Measurements from ENCODE around the gene NEDD4L. TPM values are rescaled to one million over a fixed set of nuclear protein-coding genes. Genes with fewer than 3 reads are reported as not detected.

Gene NEDD4L
- total RNA-seq, 1 donor from 2014 or later, result 41.1 TPM

DNA sequence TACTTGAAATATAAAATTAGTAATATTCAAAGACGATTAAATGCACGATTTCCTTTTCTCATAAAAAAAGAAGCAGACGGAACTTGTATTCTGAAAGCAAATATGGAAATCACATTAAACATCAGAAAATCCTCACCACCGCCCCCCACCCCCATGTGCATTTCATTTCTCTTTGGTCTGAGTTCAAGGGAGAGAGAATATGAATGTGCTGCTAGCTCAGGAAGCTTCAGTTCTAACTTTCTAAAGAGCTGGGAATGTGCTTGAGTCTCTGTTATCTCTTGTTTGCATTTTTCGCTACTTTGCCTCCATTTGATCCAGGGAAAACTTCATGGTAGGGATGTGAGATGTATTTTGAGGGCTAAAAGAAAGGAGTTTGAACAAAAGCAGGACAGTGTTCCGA is 143.6 kb downstream of the NEDD4L start:
- Mint-ChIP-seq H3K4me3 (ENCODE audit: unreplicated experiment) (no peak overlapping the region), H3K27ac (ENCODE audit: unreplicated experiment) (peak overlapping the region; percentile 90), H3K36me3 (ENCODE audit: unreplicated experiment) (no peaks in the 10 kb centered on the region), H3K9me3 (ENCODE audit: unreplicated experiment) (no peaks in the 10 kb centered on the region), H3K27me3 (ENCODE audit: unreplicated experiment) (no peaks in the 10 kb centered on the region), H3K4me1 (ENCODE audit: unreplicated experiment) (peaks cover 27% of the 10 kb centered on the region)
- DNase-seq (ENCODE audit: extremely low spot score, unreplicated experiment), result no peak
- TF ChIP-seq, protein P1, sequence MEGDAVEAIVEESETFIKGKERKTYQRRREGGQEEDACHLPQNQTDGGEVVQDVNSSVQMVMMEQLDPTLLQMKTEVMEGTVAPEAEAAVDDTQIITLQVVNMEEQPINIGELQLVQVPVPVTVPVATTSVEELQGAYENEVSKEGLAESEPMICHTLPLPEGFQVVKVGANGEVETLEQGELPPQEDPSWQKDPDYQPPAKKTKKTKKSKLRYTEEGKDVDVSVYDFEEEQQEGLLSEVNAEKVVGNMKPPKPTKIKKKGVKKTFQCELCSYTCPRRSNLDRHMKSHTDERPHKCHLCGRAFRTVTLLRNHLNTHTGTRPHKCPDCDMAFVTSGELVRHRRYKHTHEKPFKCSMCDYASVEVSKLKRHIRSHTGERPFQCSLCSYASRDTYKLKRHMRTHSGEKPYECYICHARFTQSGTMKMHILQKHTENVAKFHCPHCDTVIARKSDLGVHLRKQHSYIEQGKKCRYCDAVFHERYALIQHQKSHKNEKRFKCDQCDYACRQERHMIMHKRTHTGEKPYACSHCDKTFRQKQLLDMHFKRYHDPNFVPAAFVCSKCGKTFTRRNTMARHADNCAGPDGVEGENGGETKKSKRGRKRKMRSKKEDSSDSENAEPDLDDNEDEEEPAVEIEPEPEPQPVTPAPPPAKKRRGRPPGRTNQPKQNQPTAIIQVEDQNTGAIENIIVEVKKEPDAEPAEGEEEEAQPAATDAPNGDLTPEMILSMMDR (IDR thresholded peaks at IDR 0.05), result no peak

DNA sequence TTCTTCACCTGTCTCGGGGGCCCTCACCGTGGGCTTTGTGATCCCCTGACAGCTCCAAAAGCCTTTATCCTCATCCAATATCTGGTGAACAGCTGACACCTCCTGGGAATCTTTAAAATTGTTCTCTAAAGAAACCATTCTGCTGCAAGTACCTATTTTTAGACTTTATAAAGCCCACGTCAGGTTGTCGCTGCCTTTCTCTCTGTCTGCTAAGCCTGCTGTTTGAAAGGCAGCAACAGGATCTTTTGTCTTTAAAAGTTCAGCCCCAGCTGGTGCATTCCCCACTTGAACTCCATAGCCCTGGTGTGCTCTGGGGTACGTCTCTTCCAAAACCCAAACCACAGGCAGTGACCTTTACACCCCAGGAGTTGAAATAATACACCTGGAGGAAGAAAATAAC is 145.0 kb downstream of the NEDD4L start:
- DNase-seq (ENCODE audit: extremely low spot score, unreplicated experiment), result no peak
- Mint-ChIP-seq H3K27me3 (ENCODE audit: unreplicated experiment) (no peaks in the 10 kb centered on the region), H3K4me3 (ENCODE audit: unreplicated experiment) (no peak overlapping the region), H3K27ac (ENCODE audit: unreplicated experiment) (no peak overlapping the region), H3K9me3 (ENCODE audit: unreplicated experiment) (no peaks in the 10 kb centered on the region), H3K36me3 (ENCODE audit: unreplicated experiment) (no peaks in the 10 kb centered on the region), H3K4me1 (ENCODE audit: unreplicated experiment) (peaks cover 27% of the 10 kb centered on the region)
- TF ChIP-seq, protein P1 (IDR thresholded peaks at IDR 0.05), result no peak

DNA sequence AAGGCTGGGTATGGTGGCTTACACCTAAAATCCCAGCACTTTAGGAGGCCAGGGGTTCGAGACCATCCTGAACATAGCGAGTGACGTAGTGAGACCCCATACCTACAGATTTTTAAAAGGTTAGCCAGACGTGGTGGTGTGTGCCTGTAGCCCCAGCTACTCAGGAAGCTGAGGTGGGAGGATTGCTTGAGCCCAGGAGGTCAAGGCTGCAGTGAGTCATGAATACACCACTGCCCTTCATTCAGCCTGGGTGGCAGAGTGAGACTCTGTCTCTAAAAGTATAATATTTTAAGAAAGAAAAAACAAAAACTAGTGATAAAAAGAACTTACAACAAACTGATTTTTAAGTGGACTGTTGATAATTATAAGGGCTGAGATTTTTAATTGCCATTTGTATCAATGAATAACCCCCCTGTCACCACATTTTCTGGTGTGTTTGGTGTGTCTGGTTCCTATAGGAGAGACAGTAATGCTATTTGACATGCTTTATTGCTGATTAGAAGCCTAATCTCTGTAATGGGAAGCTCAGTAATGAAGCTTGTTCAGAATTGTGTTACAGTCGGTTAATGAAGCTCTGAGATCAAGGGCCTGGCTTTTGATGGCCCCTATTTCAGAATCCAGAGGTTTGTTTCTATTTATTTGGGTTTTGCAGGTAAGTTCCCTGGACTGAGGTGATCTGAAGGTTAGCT is 147.0 kb downstream of the NEDD4L start:
- DNase-seq (ENCODE audit: extremely low spot score, unreplicated experiment), result no peak
- Mint-ChIP-seq H3K36me3 (ENCODE audit: unreplicated experiment) (no peaks in the 10 kb centered on the region), H3K27ac (ENCODE audit: unreplicated experiment) (no peak overlapping the region), H3K9me3 (ENCODE audit: unreplicated experiment) (no peaks in the 10 kb centered on the region), H3K27me3 (ENCODE audit: unreplicated experiment) (no peaks in the 10 kb centered on the region), H3K4me3 (ENCODE audit: unreplicated experiment) (no peak overlapping the region), H3K4me1 (ENCODE audit: unreplicated experiment) (peaks cover 27% of the 10 kb centered on the region)
- TF ChIP-seq, protein P1 (IDR thresholded peaks at IDR 0.05), result no peak

DNA sequence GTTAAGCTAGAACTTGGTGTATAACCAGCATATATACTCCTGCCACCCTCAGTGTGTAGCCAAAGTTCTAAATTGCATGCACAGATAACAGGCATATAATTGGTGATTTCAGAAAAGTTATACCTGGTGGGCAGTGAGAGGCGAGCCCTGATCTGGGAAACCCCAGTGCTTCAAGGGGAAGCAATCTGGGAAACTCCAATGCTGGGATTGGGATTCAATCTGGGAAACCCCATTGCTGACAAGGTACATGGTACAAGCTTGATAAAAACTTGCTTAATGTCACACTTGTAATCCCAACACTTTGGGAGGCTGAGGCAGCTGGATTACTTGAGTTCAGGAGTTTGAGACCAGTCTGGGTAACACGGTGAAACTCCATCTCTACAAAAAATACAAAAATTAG is 147.6 kb downstream of the NEDD4L start:
- no peak overlapping the region for H3K27ac Mint-ChIP-seq (ENCODE audit: unreplicated experiment)
- TF ChIP-seq, protein P1 (IDR thresholded peaks at IDR 0.05), result no peak
- H3K9me3 Mint-ChIP-seq (ENCODE audit: unreplicated experiment), result no peaks in the 10 kb centered on the region
- H3K4me3 Mint-ChIP-seq (ENCODE audit: unreplicated experiment), result no peak overlapping the region
- no peaks in the 10 kb centered on the region for H3K36me3 Mint-ChIP-seq (ENCODE audit: unreplicated experiment)
- no peaks in the 10 kb centered on the region for H3K27me3 Mint-ChIP-seq (ENCODE audit: unreplicated experiment)
- H3K4me1 Mint-ChIP-seq (ENCODE audit: unreplicated experiment), result peaks cover 27% of the 10 kb centered on the region
- DNase-seq (ENCODE audit: extremely low spot score, unreplicated experiment), result no peak

DNA sequence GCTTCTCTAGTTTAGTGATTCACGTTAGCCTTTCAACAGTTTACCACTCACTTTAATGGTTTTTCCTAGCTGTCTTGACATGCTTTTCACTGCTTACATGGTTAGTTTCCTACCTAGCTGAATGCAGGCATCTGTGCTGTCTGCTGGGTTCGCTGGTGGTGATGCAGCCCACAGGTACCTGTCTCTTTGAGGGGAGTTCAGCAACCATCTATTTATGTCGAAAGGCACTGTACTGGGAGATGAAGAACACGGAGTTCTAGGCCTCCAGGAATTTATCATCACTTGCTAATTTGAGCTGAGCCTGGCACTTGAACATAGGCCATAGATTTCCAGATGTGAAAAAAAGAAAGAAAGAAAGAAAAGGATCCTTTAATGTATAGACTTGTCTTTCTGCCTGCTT is 148.5 kb downstream of the NEDD4L start:
- TF ChIP-seq, protein P1 (IDR thresholded peaks at IDR 0.05), result no peak
- no peak overlapping the region for H3K27ac Mint-ChIP-seq (ENCODE audit: unreplicated experiment)
- no peak overlapping the region for H3K4me3 Mint-ChIP-seq (ENCODE audit: unreplicated experiment)
- DNase-seq (ENCODE audit: extremely low spot score, unreplicated experiment), result no peak
- H3K27me3 Mint-ChIP-seq (ENCODE audit: unreplicated experiment), result no peaks in the 10 kb centered on the region
- H3K9me3 Mint-ChIP-seq (ENCODE audit: unreplicated experiment), result no peaks in the 10 kb centered on the region
- H3K36me3 Mint-ChIP-seq (ENCODE audit: unreplicated experiment), result no peaks in the 10 kb centered on the region
- peaks cover 21% of the 10 kb centered on the region for H3K4me1 Mint-ChIP-seq (ENCODE audit: unreplicated experiment)
